ENCODE data around the gene ADCY4.
A peak's percentile ranks its signal among the peaks of the same experiment; 100 is the strongest.

Gene ADCY4

GRCh38 chr14:24278424-24278823 lies 56.4 kb downstream of the ADCY4 start:
- H4K8ac ChIP-seq (ENCODE audit: low read depth, low read length) = no peak overlapping the region
- no peaks in the 10 kb centered on the region for H3K27me3 ChIP-seq (ENCODE audit: control insufficient read depth in 3 of 3, insufficient read depth in 3 of 3, low read depth in 1 of 3, low read length in 3 of 3)
- no peak overlapping the region for H2BK12ac ChIP-seq (ENCODE audit: low read length)
- no peak overlapping the region for H4K91ac ChIP-seq (ENCODE audit: low read depth, low read length, poor library complexity)
- no peak overlapping the region for H3K14ac ChIP-seq (ENCODE audit: low read length)
- H3K27ac ChIP-seq (replicated peaks; ENCODE audit: low read length) = no peak overlapping the region
- H2BK15ac ChIP-seq (ENCODE audit: low read length) = no peak overlapping the region
- H3K36me3 ChIP-seq (replicated peaks in 1 of 2; ENCODE audit: control insufficient read depth in 2 of 2, insufficient read depth in 2 of 2, low read length in 2 of 2) = no peaks in the 10 kb centered on the region
- no peak overlapping the region for H2BK5ac ChIP-seq (ENCODE audit: low read length)
- H3K23ac ChIP-seq (ENCODE audit: low read depth, low read length, poor library complexity) = no peak overlapping the region
- no CpG with 5 or more reads among the region's 5 CpGs for WGBS, 2 donors (ENCODE audit: extremely low coverage in 2 of 2, insufficient read length in 2 of 2, insufficient replicate concordance in 1 of 2)
- H2AFZ ChIP-seq (ENCODE audit: low read length) = no peak overlapping the region
- no peak overlapping the region for H2BK120ac ChIP-seq (ENCODE audit: low read depth, low read length)
- no peak for DNase-seq (ENCODE audit: low spot score)
- no peaks in the 10 kb centered on the region for H3K9me3 ChIP-seq (replicated peaks in 1 of 2; ENCODE audit: control insufficient read depth in 2 of 2, insufficient read depth in 1 of 2, low read depth in 1 of 2, low read length in 2 of 2)
- H2AK5ac ChIP-seq (ENCODE audit: low read depth, low read length) = no peak overlapping the region
- no peak overlapping the region for H3K9ac ChIP-seq (ENCODE audit: low read depth, low read length, poor library complexity)
- no peak overlapping the region for H3K4ac ChIP-seq (ENCODE audit: low read length)
- H3K79me1 ChIP-seq (ENCODE audit: low read depth, low read length) = no peaks in the 10 kb centered on the region
- H3K18ac ChIP-seq (ENCODE audit: low read length) = no peak overlapping the region
- no peak overlapping the region for H3K4me3 ChIP-seq (ENCODE audit: low read length in 2 of 2)
- H3K4me2 ChIP-seq (ENCODE audit: insufficient read depth, low read length, poor library complexity, severe bottlenecking) = no peak overlapping the region
- H3K4me1 ChIP-seq (ENCODE audit: control insufficient read depth in 2 of 2, insufficient read depth in 1 of 2, low read depth in 1 of 2, low read length in 2 of 2) = no peaks in the 10 kb centered on the region

- Histone ChIP-seq H3K36me3 (replicated peaks in 1 of 2; ENCODE audit: control insufficient read depth in 2 of 2, insufficient read depth in 2 of 2, low read length in 2 of 2) (peaks cover 0 to under 1% of the 10 kb centered on the region in 2 donors), H2AK5ac (ENCODE audit: low read depth, low read length) (no peak overlapping the region), H2BK15ac (ENCODE audit: low read length) (no peak overlapping the region), H2BK12ac (ENCODE audit: low read length) (no peak overlapping the region), H2BK120ac (ENCODE audit: low read depth, low read length) (no peak overlapping the region), H2AFZ (ENCODE audit: low read length) (no peak overlapping the region), H3K4me2 (ENCODE audit: insufficient read depth, low read length, poor library complexity, severe bottlenecking) (no peak overlapping the region), H4K91ac (ENCODE audit: low read depth, low read length, poor library complexity) (no peak overlapping the region), H4K8ac (ENCODE audit: low read depth, low read length) (no peak overlapping the region), H3K4me1 (ENCODE audit: control insufficient read depth in 2 of 2, insufficient read depth in 1 of 2, low read depth in 1 of 2, low read length in 2 of 2) (no peaks in the 10 kb centered on the region), H3K79me1 (ENCODE audit: low read depth, low read length) (no peaks in the 10 kb centered on the region), H3K18ac (ENCODE audit: low read length) (no peak overlapping the region), H3K14ac (ENCODE audit: low read length) (no peak overlapping the region), H3K4ac (ENCODE audit: low read length) (no peak overlapping the region), H3K27me3 (ENCODE audit: control insufficient read depth in 3 of 3, insufficient read depth in 3 of 3, low read depth in 1 of 3, low read length in 3 of 3) (no peaks in the 10 kb centered on the region), H3K9ac (ENCODE audit: low read depth, low read length, poor library complexity) (no peak overlapping the region), H3K9me3 (replicated peaks in 1 of 2; ENCODE audit: control insufficient read depth in 2 of 2, insufficient read depth in 1 of 2, low read depth in 1 of 2, low read length in 2 of 2) (no peaks in the 10 kb centered on the region), H3K23ac (ENCODE audit: low read depth, low read length, poor library complexity) (no peak overlapping the region), H2BK5ac (ENCODE audit: low read length) (no peak overlapping the region), H3K4me3 (ENCODE audit: low read length in 2 of 2) (no peak overlapping the region), H3K27ac (replicated peaks; ENCODE audit: low read length) (no peak overlapping the region)
- no peak for DNase-seq (ENCODE audit: low spot score)
- no CpG with 5 or more reads among the region's 11 CpGs for WGBS, 2 donors (ENCODE audit: extremely low coverage in 2 of 2, insufficient read length in 2 of 2, insufficient replicate concordance in 1 of 2)
Observed at GRCh38 chr14:24277606-24278321, 57.1 kb downstream of the ADCY4 start.

GRCh38 chr14:24277071-24277470 lies 57.8 kb downstream of the ADCY4 start:
- Histone ChIP-seq H3K27me3 (ENCODE audit: control insufficient read depth in 3 of 3, insufficient read depth in 3 of 3, low read depth in 1 of 3, low read length in 3 of 3) (no peaks in the 10 kb centered on the region), H4K91ac (ENCODE audit: low read depth, low read length, poor library complexity) (no peak overlapping the region), H3K23ac (ENCODE audit: low read depth, low read length, poor library complexity) (no peak overlapping the region), H2BK5ac (ENCODE audit: low read length) (no peak overlapping the region), H3K9me3 (replicated peaks in 1 of 2; ENCODE audit: control insufficient read depth in 2 of 2, insufficient read depth in 1 of 2, low read depth in 1 of 2, low read length in 2 of 2) (no peaks in the 10 kb centered on the region), H2BK15ac (ENCODE audit: low read length) (no peak overlapping the region), H3K79me1 (ENCODE audit: low read depth, low read length) (no peaks in the 10 kb centered on the region), H4K8ac (ENCODE audit: low read depth, low read length) (no peak overlapping the region), H2BK12ac (ENCODE audit: low read length) (no peak overlapping the region), H3K4me2 (ENCODE audit: insufficient read depth, low read length, poor library complexity, severe bottlenecking) (no peak overlapping the region), H3K27ac (replicated peaks; ENCODE audit: low read length) (no peak overlapping the region), H3K4ac (ENCODE audit: low read length) (no peak overlapping the region), H2BK120ac (ENCODE audit: low read depth, low read length) (no peak overlapping the region), H3K4me1 (ENCODE audit: control insufficient read depth in 2 of 2, insufficient read depth in 1 of 2, low read depth in 1 of 2, low read length in 2 of 2) (peaks cover 0 to 2% of the 10 kb centered on the region in 2 donors), H3K18ac (ENCODE audit: low read length) (no peak overlapping the region), H3K14ac (ENCODE audit: low read length) (no peak overlapping the region), H2AK5ac (ENCODE audit: low read depth, low read length) (no peak overlapping the region), H3K4me3 (ENCODE audit: low read length in 2 of 2) (peak overlapping the region in 1 of 2 donors; percentile 58), H3K9ac (ENCODE audit: low read depth, low read length, poor library complexity) (no peak overlapping the region), H2AFZ (ENCODE audit: low read length) (no peak overlapping the region), H3K36me3 (replicated peaks in 1 of 2; ENCODE audit: control insufficient read depth in 2 of 2, insufficient read depth in 2 of 2, low read length in 2 of 2) (peaks cover 0 to 4% of the 10 kb centered on the region in 2 donors)
- no peak for DNase-seq (ENCODE audit: low spot score)
- WGBS, 2 donors (ENCODE audit: extremely low coverage in 2 of 2, insufficient read length in 2 of 2, insufficient replicate concordance in 1 of 2) = no CpG with 5 or more reads among the region's 6 CpGs

- H2AK5ac ChIP-seq (ENCODE audit: low read depth, low read length) = no peak overlapping the region
- H3K14ac ChIP-seq (ENCODE audit: low read length) = no peak overlapping the region
- no peak overlapping the region for H2BK15ac ChIP-seq (ENCODE audit: low read length)
- H3K9me3 ChIP-seq (replicated peaks in 1 of 2; ENCODE audit: control insufficient read depth in 2 of 2, insufficient read depth in 1 of 2, low read depth in 1 of 2, low read length in 2 of 2) = peaks cover 0 to 1% of the 10 kb centered on the region in 2 donors
- no peaks in the 10 kb centered on the region for H3K27me3 ChIP-seq (ENCODE audit: control insufficient read depth in 3 of 3, insufficient read depth in 3 of 3, low read depth in 1 of 3, low read length in 3 of 3)
- WGBS, 2 donors (ENCODE audit: extremely low coverage in 2 of 2, insufficient read length in 2 of 2, insufficient replicate concordance in 1 of 2) = no CpG with 5 or more reads among the region's 3 CpGs
- no peak overlapping the region for H3K4me3 ChIP-seq (ENCODE audit: low read length in 2 of 2)
- no peak overlapping the region for H3K27ac ChIP-seq (replicated peaks; ENCODE audit: low read length)
- H3K4me1 ChIP-seq (ENCODE audit: control insufficient read depth in 2 of 2, insufficient read depth in 1 of 2, low read depth in 1 of 2, low read length in 2 of 2) = peaks cover 4 to 6% of the 10 kb centered on the region in 2 donors
- no peak overlapping the region for H2BK12ac ChIP-seq (ENCODE audit: low read length)
- H3K36me3 ChIP-seq (replicated peaks in 1 of 2; ENCODE audit: control insufficient read depth in 2 of 2, insufficient read depth in 2 of 2, low read length in 2 of 2) = peaks cover 0 to 4% of the 10 kb centered on the region in 2 donors
- no peak for DNase-seq (ENCODE audit: low spot score)
- no peak overlapping the region for H3K4ac ChIP-seq (ENCODE audit: low read length)
- no peak overlapping the region for H3K4me2 ChIP-seq (ENCODE audit: insufficient read depth, low read length, poor library complexity, severe bottlenecking)
- H4K8ac ChIP-seq (ENCODE audit: low read depth, low read length) = no peak overlapping the region
- no peak overlapping the region for H4K91ac ChIP-seq (ENCODE audit: low read depth, low read length, poor library complexity)
- H2BK5ac ChIP-seq (ENCODE audit: low read length) = no peak overlapping the region
- H3K79me1 ChIP-seq (ENCODE audit: low read depth, low read length) = no peaks in the 10 kb centered on the region
- H3K9ac ChIP-seq (ENCODE audit: low read depth, low read length, poor library complexity) = no peak overlapping the region
- H2BK120ac ChIP-seq (ENCODE audit: low read depth, low read length) = no peak overlapping the region
- no peak overlapping the region for H3K23ac ChIP-seq (ENCODE audit: low read depth, low read length, poor library complexity)
- no peak overlapping the region for H2AFZ ChIP-seq (ENCODE audit: low read length)
- H3K18ac ChIP-seq (ENCODE audit: low read length) = no peak overlapping the region
Observed at GRCh38 chr14:24274101-24274543, 60.7 kb downstream of the ADCY4 start.
